ENCODE measurements around the gene NEK8. TPM values are rescaled to one million over a fixed set of nuclear protein-coding genes. Genes with fewer than 3 reads are reported as not detected.

The NEK8 gene
- total and polyA plus RNA-seq, 9 of the 15 experiments (the other 6 are each of a cell fraction or from before 2014, with no cell fraction given), result 0.98 to 16.6 (median 4.6) TPM

DNA sequence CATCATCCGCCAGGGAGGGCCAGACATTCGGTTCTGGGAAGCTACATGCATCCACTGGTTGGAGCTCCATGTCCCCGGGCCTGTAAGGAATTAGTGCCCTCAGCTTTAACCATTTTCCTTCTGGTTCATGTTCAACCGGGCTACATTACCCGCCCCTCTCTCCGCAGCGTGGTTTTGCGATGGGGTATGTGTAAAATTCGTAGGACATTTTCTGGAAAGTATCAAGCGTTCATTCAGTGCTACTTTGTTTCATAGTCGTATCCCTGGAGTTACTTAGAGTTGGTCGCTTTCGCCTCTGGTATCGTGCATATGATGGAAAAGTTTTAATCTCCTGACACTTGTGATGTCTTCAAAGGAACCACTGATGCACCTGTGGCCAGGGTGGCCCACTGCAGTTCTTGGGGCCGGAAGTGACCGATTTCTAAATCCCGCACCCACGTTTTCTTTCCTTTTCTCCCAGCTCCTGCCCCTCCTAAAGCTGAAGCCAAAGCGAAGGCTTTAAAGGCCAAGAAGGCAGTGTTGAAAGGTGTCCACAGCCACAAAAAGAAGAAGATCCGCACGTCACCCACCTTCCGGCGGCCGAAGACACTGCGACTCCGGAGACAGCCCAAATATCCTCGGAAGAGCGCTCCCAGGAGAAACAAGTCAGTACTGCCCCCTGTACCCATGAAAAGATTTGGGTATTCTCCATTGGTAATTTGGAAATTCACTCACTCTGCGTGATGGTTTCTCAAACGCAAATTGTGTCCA is 8.2 kb upstream of the NEK8 start (continued):
- TF ChIP-seq CHD7 (IDR thresholded peaks at IDR 0.05; ENCODE audit: low read depth, low read length) (no peak), CBFB (CRISPR knock-in tag; IDR thresholded peaks at IDR 0.05) (0 out of 2 replicates have a peak, but pooled peaks have one; percentile 3), KLF1 (tag; IDR thresholded peaks at IDR 0.05) (0 out of 2 replicates have a peak, but pooled peaks have one; percentile 37), POLR3G (IDR thresholded peaks at IDR 0.05; ENCODE audit: extremely low read depth, insufficient read length, insufficient replicate concordance) (no peak), SRSF9 (IDR thresholded peaks at IDR 0.05; ENCODE audit: borderline replicate concordance, low read depth, low read length) (no peak), ZNF444 (CRISPR knock-in tag; IDR thresholded peaks at IDR 0.05) (0 out of 2 replicates have a peak, but pooled peaks have one; percentile 26), LARP7 (IDR thresholded peaks at IDR 0.05) (peak; percentile 1; the same call in 1 of the 2 replicates), HIVEP1 (CRISPR knock-in tag; IDR thresholded peaks at IDR 0.05) (0 out of 2 replicates have a peak, but pooled peaks have one; percentile 23), ZNF518B (CRISPR knock-in tag; IDR thresholded peaks at IDR 0.05) (no peak), MAZ (CRISPR knock-in tag; conservative IDR thresholded peaks at IDR 0.05 in 1 of 2, IDR thresholded peaks at IDR 0.05 in 1 of 2) (peak; percentile 31 to 55; a peak in 2 of 4 replicates), PTRF (tag; IDR thresholded peaks at IDR 0.05) (no peak), DMBX1 (CRISPR knock-in tag; IDR thresholded peaks at IDR 0.05; ENCODE audit: borderline replicate concordance) (no peak)

Data from K562 (cell line).